Kasumi-1 (cell line): ENCODE measurements around the gene SERPINA5.

Experiments
- DNase-seq, 2 experiments: peaks; one replicate each; lab custom pipeline; 2025; lab: John Stamatoyannopoulos, UW

The SERPINA5 gene

GRCh38 chr14:94550041-94550440 lies 31.2 kb upstream of the SERPINA5 start:
- DNase-seq: no peak

GRCh38 chr14:94555991-94556390 lies 25.2 kb upstream of the SERPINA5 start:
- DNase-seq: no peak

GRCh38 chr14:94557327-94557726 lies 23.9 kb upstream of the SERPINA5 start:
- no peak for DNase-seq

GRCh38 chr14:94558842-94559241 lies 22.4 kb upstream of the SERPINA5 start:
- no peak for DNase-seq

GRCh38 chr14:94559638-94560290 lies 21.5 kb upstream of the SERPINA5 start:
- no peak for DNase-seq

GRCh38 chr14:94560291-94560665 lies 20.9 kb upstream of the SERPINA5 start:
- DNase-seq: no peak

GRCh38 chr14:94560751-94561655 lies 20.2 kb upstream of the SERPINA5 start, which contains the start of gene SERPINA4:
Gene SERPINA4 (plus strand): TSS chr14:94561442. CDS start chr14:94563483, 2,041 bp downstream.
- DNase-seq: no peak

- no peak for DNase-seq
These were observed 19.6 kb upstream of the SERPINA5 start for GRCh38 chr14:94561656-94562010.

GRCh38 chr14:94562022-94562421 lies 19.2 kb upstream of the SERPINA5 start:
- DNase-seq: no peak

- no peak for DNase-seq
These were observed 18.0 kb upstream of the SERPINA5 start for GRCh38 chr14:94562941-94563883.

GRCh38 chr14:94564381-94564780 lies 16.8 kb upstream of the SERPINA5 start:
- DNase-seq: no peak

- DNase-seq: no peak
These were observed 13.0 kb upstream of the SERPINA5 start for GRCh38 chr14:94568186-94568585.

- no peak for DNase-seq
These were observed 11.7 kb upstream of the SERPINA5 start for GRCh38 chr14:94569381-94570001.

GRCh38 chr14:94570002-94570400 lies 11.2 kb upstream of the SERPINA5 start:
- no peak for DNase-seq

- DNase-seq: no peak
These were observed 10.8 kb upstream of the SERPINA5 start for GRCh38 chr14:94570440-94570839.

- DNase-seq: no peak
These were observed 9.8 kb upstream of the SERPINA5 start for GRCh38 chr14:94571395-94571794.

- no peak for DNase-seq
These were observed 9.3 kb upstream of the SERPINA5 start for GRCh38 chr14:94571950-94572349.

- no peak for DNase-seq
These were observed 8.5 kb upstream of the SERPINA5 start for GRCh38 chr14:94572637-94573303.

GRCh38 chr14:94573475-94574277 lies 7.5 kb upstream of the SERPINA5 start:
- DNase-seq: no peak

GRCh38 chr14:94574336-94574735 lies 6.9 kb upstream of the SERPINA5 start:
- DNase-seq: no peak
